Measurements from ENCODE around the gene DDX1. TPM values are rescaled to one million over a fixed set of nuclear protein-coding genes. Genes with fewer than 3 reads are reported as not detected.

The DDX1 gene
- total and polyA plus RNA-seq, 10 of the 15 experiments (the other 5 are each of a cell fraction or from before 2014, with no cell fraction given): 53.2 to 134 (median 85.6) TPM

- POLR2A ChIA-PET: no interaction called here
- no peak overlapping the region for H3K4me3 ChIP-seq
- intact Hi-C loops (cut with micrococcal nuclease; ENCODE audit: unreplicated experiment): no loop called here
- RAD21 ChIA-PET (ENCODE audit: unreplicated experiment): no interaction called here
- TF ChIP-seq SKIL (IDR thresholded peaks at IDR 0.05; ENCODE audit: low read depth, poor library complexity, severe bottlenecking): no peak
- no peak for TF ChIP-seq RFX5 (IDR thresholded peaks at IDR 0.05; ENCODE audit: low read depth, low read length)
- no peak for TF ChIP-seq RUNX3 (IDR thresholded peaks at IDR 0.05; ENCODE audit: low read length)
- TF ChIP-seq CUX1 (IDR thresholded peaks at IDR 0.05; ENCODE audit: insufficient replicate concordance, low read depth, low read length): no peak
- TF ChIP-seq CHD4 (IDR thresholded peaks at IDR 0.05): no peak
- no peaks in the 10 kb centered on the region for H3K79me2 ChIP-seq (ENCODE audit: control insufficient read depth, insufficient read depth, low read length)
- no peaks in the 10 kb centered on the region for H3K9me3 ChIP-seq (replicated peaks; ENCODE audit: control insufficient read depth, insufficient read depth, low read length)
- no TSS peak for BruUV-seq (replicated peaks)
- whole genome bisulfite sequencing (ENCODE audit: insufficient coverage, insufficient replicate concordance, low lambda C conversion rate, missing lambda C conversion rate): 41% methylated on average over 14 of the region's 14 CpGs
- H3K27ac ChIP-seq (ENCODE audit: control insufficient read depth, insufficient read depth): no peak overlapping the region
- no peak overlapping the region for H3K4me2 ChIP-seq (ENCODE audit: control insufficient read depth, insufficient read depth)
- H3K27me3 ChIP-seq (replicated peaks in 1 of 2; ENCODE audit: control insufficient read depth in 2 of 2, insufficient read depth in 2 of 2, low read length in 1 of 2): peaks cover 0 to 6% of the 10 kb centered on the region in 2 experiments; a peak in 2 of 4 replicates
- no peaks in the 10 kb centered on the region for H3K4me1 ChIP-seq (ENCODE audit: control insufficient read depth, insufficient read depth, low read length)
- H3K36me3 ChIP-seq (ENCODE audit: control insufficient read depth in 2 of 2, insufficient read depth in 2 of 2, low read length in 1 of 2): no peaks in the 10 kb centered on the region
- FAIRE-seq (no peak), ATAC-seq (no peak), DNase-seq (ENCODE audit: low read depth, low spot score) (no peak)
- CTCF ChIA-PET: no interaction called here
- no peaks in the 10 kb centered on the region for H4K20me1 ChIP-seq (ENCODE audit: control insufficient read depth, insufficient read depth)
- SMC1A ChIA-PET (ENCODE audit: uncharacterized antibody, unreplicated experiment): no interaction called here
- H2AFZ ChIP-seq (ENCODE audit: control insufficient read depth, low read depth, low read length): no peak overlapping the region
- in situ Hi-C loops (cut with MboI): no loop called here
- no peak overlapping the region for H3K9ac ChIP-seq (ENCODE audit: control insufficient read depth, insufficient read depth, low read length)
These were observed 81.6 kb downstream of the DDX1 start for GRCh38 chr2:15672961-15673918.
